ENCODE results near the gene GFRA4.

The GFRA4 gene

DNA sequence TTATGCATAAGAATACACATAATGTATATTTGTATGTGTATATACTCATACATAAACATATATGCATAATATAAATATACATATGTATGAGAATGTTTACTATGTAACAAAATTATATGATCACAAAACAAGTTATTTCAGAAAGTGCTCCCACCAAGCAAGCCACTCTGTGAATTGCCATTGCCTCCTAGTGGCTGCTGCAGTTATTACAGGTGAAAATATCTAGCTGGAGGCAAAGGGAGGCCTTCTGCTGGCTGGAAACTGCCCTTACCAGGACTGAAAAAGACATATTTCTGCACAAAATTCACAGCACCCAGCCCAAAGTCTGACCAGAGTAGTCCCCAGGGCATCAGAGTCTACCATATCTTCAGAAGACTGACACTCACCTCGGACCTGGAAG, 33.0 kb upstream of the GFRA4 start:
- no peak overlapping the region for H3K4me2 ChIP-seq (ENCODE audit: low read length)
- no peak overlapping the region for H3K4me3 ChIP-seq (ENCODE audit: low read depth, low read length)
- H3K36me3 ChIP-seq (ENCODE audit: control insufficient read depth, insufficient read depth, low read length), result no peaks in the 10 kb centered on the region
- no peaks in the 10 kb centered on the region for H3K79me2 ChIP-seq
- no peaks in the 10 kb centered on the region for H3K4me1 ChIP-seq
- no peak overlapping the region for H3K27ac ChIP-seq
- no peak overlapping the region for H2AFZ ChIP-seq
- no peak overlapping the region for H3K9ac ChIP-seq
- no peaks in the 10 kb centered on the region for H3K9me3 ChIP-seq (ENCODE audit: control insufficient read depth, low read length)
- no peaks in the 10 kb centered on the region for H3K27me3 ChIP-seq (ENCODE audit: control insufficient read depth, insufficient read depth, low read length)
- TF ChIP-seq, protein P1, sequence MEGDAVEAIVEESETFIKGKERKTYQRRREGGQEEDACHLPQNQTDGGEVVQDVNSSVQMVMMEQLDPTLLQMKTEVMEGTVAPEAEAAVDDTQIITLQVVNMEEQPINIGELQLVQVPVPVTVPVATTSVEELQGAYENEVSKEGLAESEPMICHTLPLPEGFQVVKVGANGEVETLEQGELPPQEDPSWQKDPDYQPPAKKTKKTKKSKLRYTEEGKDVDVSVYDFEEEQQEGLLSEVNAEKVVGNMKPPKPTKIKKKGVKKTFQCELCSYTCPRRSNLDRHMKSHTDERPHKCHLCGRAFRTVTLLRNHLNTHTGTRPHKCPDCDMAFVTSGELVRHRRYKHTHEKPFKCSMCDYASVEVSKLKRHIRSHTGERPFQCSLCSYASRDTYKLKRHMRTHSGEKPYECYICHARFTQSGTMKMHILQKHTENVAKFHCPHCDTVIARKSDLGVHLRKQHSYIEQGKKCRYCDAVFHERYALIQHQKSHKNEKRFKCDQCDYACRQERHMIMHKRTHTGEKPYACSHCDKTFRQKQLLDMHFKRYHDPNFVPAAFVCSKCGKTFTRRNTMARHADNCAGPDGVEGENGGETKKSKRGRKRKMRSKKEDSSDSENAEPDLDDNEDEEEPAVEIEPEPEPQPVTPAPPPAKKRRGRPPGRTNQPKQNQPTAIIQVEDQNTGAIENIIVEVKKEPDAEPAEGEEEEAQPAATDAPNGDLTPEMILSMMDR (IDR thresholded peaks at IDR 0.05), result no peak

DNA sequence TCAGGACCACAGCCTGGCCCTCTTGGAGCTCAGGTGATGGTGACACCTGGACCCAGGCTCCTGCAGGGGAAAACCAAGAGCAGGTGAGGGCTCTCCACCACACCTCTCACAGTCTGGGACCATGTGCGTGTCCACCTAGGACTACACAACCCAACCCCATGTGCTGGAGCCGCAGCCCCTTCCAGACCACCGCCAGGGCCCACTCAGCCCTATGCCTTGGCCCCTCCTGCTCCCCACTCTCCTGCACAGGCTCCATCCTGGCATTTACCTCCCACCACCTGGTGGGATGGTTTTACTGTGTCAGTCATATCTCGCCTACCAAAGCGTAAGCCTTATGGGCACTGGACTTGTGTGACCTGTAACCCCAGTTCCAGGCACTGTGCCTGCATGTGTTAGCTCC, 31.7 kb upstream of the GFRA4 start:
- Histone ChIP-seq H3K27me3 (ENCODE audit: control insufficient read depth, insufficient read depth, low read length) (no peaks in the 10 kb centered on the region), H3K27ac (no peak overlapping the region), H3K36me3 (ENCODE audit: control insufficient read depth, insufficient read depth, low read length) (no peaks in the 10 kb centered on the region), H3K4me1 (no peaks in the 10 kb centered on the region), H3K79me2 (no peaks in the 10 kb centered on the region), H3K9ac (no peak overlapping the region), H2AFZ (no peak overlapping the region), H3K4me2 (ENCODE audit: low read length) (no peak overlapping the region), H3K9me3 (ENCODE audit: control insufficient read depth, low read length) (no peaks in the 10 kb centered on the region), H3K4me3 (ENCODE audit: low read depth, low read length) (no peak overlapping the region)
- TF ChIP-seq, protein P1 (IDR thresholded peaks at IDR 0.05), result no peak

DNA sequence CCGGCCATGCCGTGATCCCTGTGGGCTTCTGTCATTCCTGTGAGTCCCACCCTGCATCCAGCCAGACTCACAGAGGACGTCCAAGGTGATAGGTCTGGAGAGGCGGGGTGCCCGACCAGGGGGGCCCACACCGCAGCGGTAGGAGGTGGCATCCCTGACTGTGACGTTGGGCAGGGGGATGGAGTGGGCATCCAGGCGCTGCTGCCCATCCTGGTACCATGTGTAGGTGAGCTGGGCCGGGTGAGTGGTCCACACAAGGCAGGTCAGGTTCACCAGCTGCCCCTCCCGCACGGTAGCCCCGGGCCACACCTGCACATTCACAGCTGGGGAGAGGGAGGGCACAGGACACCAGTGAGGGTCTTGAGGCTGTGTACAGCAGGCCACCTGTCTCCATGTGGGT, 30.2 kb upstream of the GFRA4 start:
- no peaks in the 10 kb centered on the region for H3K9me3 ChIP-seq (ENCODE audit: control insufficient read depth, low read length)
- no peaks in the 10 kb centered on the region for H3K79me2 ChIP-seq
- no peak overlapping the region for H3K9ac ChIP-seq
- no peak overlapping the region for H3K27ac ChIP-seq
- TF ChIP-seq, protein P1 (IDR thresholded peaks at IDR 0.05), result no peak
- H2AFZ ChIP-seq, result no peak overlapping the region
- H3K4me2 ChIP-seq (ENCODE audit: low read length), result no peak overlapping the region
- H3K27me3 ChIP-seq (ENCODE audit: control insufficient read depth, insufficient read depth, low read length), result no peaks in the 10 kb centered on the region
- H3K4me1 ChIP-seq, result no peaks in the 10 kb centered on the region
- H3K36me3 ChIP-seq (ENCODE audit: control insufficient read depth, insufficient read depth, low read length), result no peaks in the 10 kb centered on the region
- no peak overlapping the region for H3K4me3 ChIP-seq (ENCODE audit: low read depth, low read length)

DNA sequence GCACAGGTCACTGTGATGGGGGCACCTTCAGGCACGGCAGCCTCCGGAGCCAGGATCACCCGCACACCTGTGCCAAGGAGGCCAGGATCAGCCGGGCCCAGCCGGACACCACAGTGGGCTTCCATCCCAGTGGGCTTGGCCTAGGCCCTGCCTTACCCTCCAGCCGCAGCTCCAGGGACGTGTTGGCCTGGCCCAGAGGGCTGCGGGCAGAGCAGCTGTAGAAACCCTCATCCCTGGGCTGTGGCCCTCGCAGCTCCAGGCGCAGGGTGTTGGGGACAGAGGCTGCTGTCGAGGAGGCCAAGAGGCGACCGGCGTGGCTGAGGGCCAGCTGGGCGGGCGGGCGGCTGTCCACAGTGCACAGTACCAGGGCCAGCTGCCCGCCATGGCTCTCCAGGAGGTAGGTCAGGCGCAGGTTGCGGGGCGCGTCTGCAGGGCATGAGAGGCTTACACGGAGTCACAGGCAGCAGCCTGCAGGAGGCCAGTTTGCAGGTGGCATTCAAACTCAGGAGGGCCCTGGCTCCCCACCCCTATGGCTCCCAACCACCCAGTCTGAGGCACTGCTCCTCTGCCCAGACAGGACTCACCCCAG, 29.6 kb upstream of the GFRA4 start:
- H3K9ac ChIP-seq, result no peak overlapping the region
- H3K4me3 ChIP-seq (ENCODE audit: low read depth, low read length), result no peak overlapping the region
- no peak overlapping the region for H2AFZ ChIP-seq
- H3K79me2 ChIP-seq, result no peaks in the 10 kb centered on the region
- H3K4me2 ChIP-seq (ENCODE audit: low read length), result no peak overlapping the region
- H3K36me3 ChIP-seq (ENCODE audit: control insufficient read depth, insufficient read depth, low read length), result no peaks in the 10 kb centered on the region
- no peaks in the 10 kb centered on the region for H3K9me3 ChIP-seq (ENCODE audit: control insufficient read depth, low read length)
- H3K27ac ChIP-seq, result no peak overlapping the region
- no peaks in the 10 kb centered on the region for H3K27me3 ChIP-seq (ENCODE audit: control insufficient read depth, insufficient read depth, low read length)
- TF ChIP-seq, protein P1 (IDR thresholded peaks at IDR 0.05), result no peak
- H3K4me1 ChIP-seq, result no peaks in the 10 kb centered on the region

DNA sequence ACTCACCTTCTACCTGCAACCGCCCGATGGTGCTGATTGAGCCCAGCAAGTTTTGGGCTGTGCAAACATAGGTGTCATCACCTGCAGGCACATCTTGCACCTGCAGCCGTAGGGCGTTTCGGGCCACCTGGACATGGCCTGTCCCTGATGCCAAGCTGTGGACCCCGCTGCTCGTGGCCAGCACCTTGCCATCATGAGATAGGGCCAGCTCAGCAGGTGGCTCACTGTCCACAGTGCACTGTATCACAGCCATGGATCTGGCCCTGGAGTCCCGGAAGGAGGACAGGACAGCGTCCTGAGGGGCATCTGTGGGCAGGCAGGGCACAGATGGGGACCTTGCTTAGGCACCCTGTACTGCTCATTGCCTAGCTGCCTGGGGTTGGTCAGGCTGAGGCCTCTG, 28.7 kb upstream of the GFRA4 start:
- Histone ChIP-seq H3K4me1 (no peaks in the 10 kb centered on the region), H3K9me3 (ENCODE audit: control insufficient read depth, low read length) (no peaks in the 10 kb centered on the region), H2AFZ (no peak overlapping the region), H3K4me2 (ENCODE audit: low read length) (no peak overlapping the region), H3K9ac (no peak overlapping the region), H3K79me2 (no peaks in the 10 kb centered on the region), H3K27ac (no peak overlapping the region), H3K36me3 (ENCODE audit: control insufficient read depth, insufficient read depth, low read length) (no peaks in the 10 kb centered on the region), H3K4me3 (ENCODE audit: low read depth, low read length) (no peak overlapping the region), H3K27me3 (ENCODE audit: control insufficient read depth, insufficient read depth, low read length) (no peaks in the 10 kb centered on the region)
- TF ChIP-seq, protein P1 (IDR thresholded peaks at IDR 0.05), result no peak

Measured in parathyroid adenoma (tissue), 2 donors.